Retinal pigment epithelial cell (primary cell): ENCODE data around the gene LEMD2.

Source experiments
- DNase-seq: peaks from one replicate; pipeline ENCODE4 v3.0.0-alpha.2; 2010; ENCODE audit warnings: low read depth
- H3K4me3 ChIP-seq: 2 replicates; pipeline ENCODE4 v1.5.1; 2011; ENCODE audit warnings: mild to moderate bottlenecking, low read length, control low read depth, moderate library complexity
- CTCF ChIP-seq: conservative IDR thresholded peaks from 2 replicates; pipeline ENCODE4 v1.5.1; 2011; ENCODE audit warnings: low read depth, low read length, control low read depth, inconsistent platforms

Gene LEMD2

GRCh38 chr6:33738153-33738552, 50.8 kb downstream of the LEMD2 start:
- no peak for TF ChIP-seq CTCF
- DNase-seq = no peak
- no peak overlapping the region for H3K4me3 ChIP-seq

- DNase-seq = no peak
- H3K4me3 ChIP-seq = no peak overlapping the region
- TF ChIP-seq CTCF = no peak
These were observed 51.5 kb downstream of the LEMD2 start for GRCh38 chr6:33737267-33738026.

DNA sequence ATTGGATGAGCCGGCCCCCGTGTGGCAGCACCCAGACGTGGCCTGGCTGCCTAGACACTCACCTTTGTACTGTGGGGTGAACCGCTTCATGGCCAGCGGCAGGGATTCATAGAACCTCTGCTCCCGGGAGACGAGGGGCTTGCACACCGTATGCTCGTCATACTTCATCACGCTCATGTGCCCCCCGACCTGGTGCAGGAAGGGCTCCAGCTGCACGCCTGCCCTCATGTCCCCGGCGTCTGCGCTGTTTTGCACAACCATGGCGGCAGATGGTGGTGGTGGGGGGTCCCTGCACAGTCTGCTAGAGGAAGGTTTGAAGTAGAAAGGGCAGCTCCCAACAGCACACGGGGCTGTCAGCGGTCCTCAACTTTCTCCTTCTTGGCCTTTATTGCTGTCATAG, 53.7 kb downstream of the LEMD2 start:
- DNase-seq = no peak
- no peak overlapping the region for H3K4me3 ChIP-seq
- TF ChIP-seq CTCF = no peak

- H3K4me3 ChIP-seq = no peak overlapping the region
- no peak for DNase-seq
- TF ChIP-seq CTCF = no peak
These were observed 55.3 kb downstream of the LEMD2 start for GRCh38 chr6:33733709-33734007.

DNA sequence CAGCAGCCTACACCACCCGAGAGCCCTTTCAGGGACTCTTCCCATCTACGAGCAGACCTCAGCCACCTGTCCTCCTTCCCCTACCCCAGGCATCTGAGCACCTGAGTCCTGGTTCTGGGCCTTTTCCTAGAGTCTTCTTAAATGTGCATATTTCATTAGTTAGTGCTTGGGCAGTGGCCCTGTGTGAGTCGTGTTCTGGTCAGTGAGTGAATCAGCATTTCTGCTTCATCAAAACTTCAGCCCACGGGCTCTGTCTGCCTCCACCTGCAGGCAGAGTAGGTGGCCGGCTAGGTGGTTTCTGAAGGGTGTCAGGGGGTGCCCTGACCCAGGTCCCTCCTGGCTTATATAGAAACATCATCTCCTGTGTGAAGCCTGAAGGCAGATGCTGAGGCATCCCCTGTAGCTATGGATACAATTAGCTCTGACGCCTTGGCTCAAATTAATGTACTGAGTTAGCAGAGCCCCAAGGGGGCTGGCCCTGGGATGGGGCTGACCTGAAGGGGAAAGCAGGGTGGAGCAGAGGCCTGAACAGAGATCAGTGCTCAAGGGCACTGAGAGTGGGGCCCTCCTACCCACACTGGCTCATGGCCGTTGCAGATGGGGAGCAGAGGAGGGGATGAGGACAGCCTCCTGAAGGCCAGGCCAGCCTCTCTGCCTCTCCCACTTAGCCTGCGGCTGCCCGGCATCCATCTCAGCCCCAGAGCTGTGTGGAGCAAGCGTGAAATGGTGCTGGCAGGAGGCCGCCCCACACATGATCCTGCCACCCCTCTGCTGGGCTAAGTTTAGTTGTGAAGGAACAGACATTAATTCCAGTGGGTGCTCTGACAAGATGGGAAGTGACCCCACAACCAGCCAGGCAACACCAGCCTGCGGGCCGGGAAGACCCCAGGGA, 55.9 kb downstream of the LEMD2 start:
- no peak overlapping the region for H3K4me3 ChIP-seq
- no peak for TF ChIP-seq CTCF
- no peak for DNase-seq

DNA sequence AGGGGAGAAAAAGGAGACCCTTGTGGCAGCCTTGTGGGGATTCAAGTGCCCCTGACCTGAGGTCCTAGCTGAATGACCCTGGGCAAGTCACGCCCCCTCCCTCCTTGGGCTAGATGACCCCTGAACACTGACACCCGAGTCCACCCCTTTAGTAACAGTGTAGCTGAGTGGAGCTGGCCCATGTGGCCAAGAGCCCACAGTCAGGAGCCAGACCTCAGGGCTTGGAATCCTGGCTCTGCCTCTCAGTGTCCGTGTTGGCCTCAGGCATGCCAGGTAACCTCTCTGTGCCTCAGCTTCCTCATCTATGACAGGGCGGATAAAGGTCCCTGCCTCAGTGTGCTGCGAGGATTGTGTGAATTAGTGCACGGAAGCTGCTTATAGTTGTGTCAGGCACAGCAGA, 56.5 kb downstream of the LEMD2 start:
- no peak overlapping the region for H3K4me3 ChIP-seq
- DNase-seq = no peak
- TF ChIP-seq CTCF = no peak
